A549 (cell line): ENCODE data around the gene SH3GL2. TPM values are rescaled to one million over a fixed set of nuclear protein-coding genes. Genes with fewer than 3 reads are reported as not detected.

Source experiments
- ATAC-seq, 2 experiments: fragments of 200-7000 bp in 1 of 2; fragments of >200 bp in 1 of 2; cut with Nextera tagmentation in 1 of 2; cut with Tn5 transposase in 1 of 2; 3 replicates each; pipeline versions ENCODE4 v1.8.0 to v1.9.1; 2018 to 2020; ENCODE audit warnings: mild to moderate bottlenecking in 1 of 2, moderate library complexity in 1 of 2
- CTCF ChIA-PET: fragments of 300-600 bp; sonication (Branson Sonifier 250); formaldehyde crosslinking; extraction: SDS; loops from one replicate; lab custom pipeline; 2021; ENCODE audit warnings: antibody characterized with exemption, inconsistent platforms; lab: Yijun Ruan, JAX
- POLR2A ChIA-PET: fragments of 350-600 bp; formaldehyde crosslinking; extraction: SDS; loops from one replicate; lab custom pipeline; 2021; ENCODE audit warnings: antibody characterized with exemption, inconsistent platforms; lab: Yijun Ruan, JAX
- DNase-seq, 2 experiments: peaks; one replicate each; pipeline versions ENCODE4 v3.0.0 to v3.0.0-alpha.2; 2011 to 2016; ENCODE audit warnings: low read depth in 1 of 2, low spot score in 1 of 2
- FAIRE-seq: peaks from 2 replicates; lab custom pipeline; 2011; peaks lifted over from hg19 to GRCh38; lab: Jason Lieb, UNC
- H3K27ac ChIP-seq, 2 experiments: fragments of >200 bp; sonication (Bioruptor Twin); formaldehyde crosslinking; 3 replicates each; pipeline ENCODE4 v1.5.1; 2016 to 2017
- H3K4me1 ChIP-seq: fragments of >200 bp; sonication (Bioruptor Twin); formaldehyde crosslinking; 3 replicates; pipeline ENCODE4 v1.6.1; 2016
- H3K4me2 ChIP-seq: fragments of >200 bp; sonication (Bioruptor Twin); formaldehyde crosslinking; 3 replicates; pipeline ENCODE4 v1.6.1; 2016
- H3K4me3 ChIP-seq: fragments of >200 bp; sonication (Bioruptor Twin); formaldehyde crosslinking; 3 replicates; pipeline ENCODE4 v1.5.1; 2016
- H3K9me3 ChIP-seq: fragments of >200 bp; sonication (Bioruptor Twin); formaldehyde crosslinking; 3 replicates; pipeline ENCODE4 v1.6.1; 2016
- BCL3 ChIP-seq: fragments of >200 bp; sonication (Bioruptor Twin); formaldehyde crosslinking; IDR thresholded peaks from 3 replicates; pipeline ENCODE4 v1.6.1; 2016
- CBX2 ChIP-seq: fragments of 200-600 bp; sonication (generic); IDR thresholded peaks from 2 replicates; pipeline ENCODE4 v1.6.1; 2016; ENCODE audit warnings: low read depth, mild to moderate bottlenecking, borderline replicate concordance
- EHMT2 ChIP-seq: fragments of 200-600 bp; sonication (generic); IDR thresholded peaks from 2 replicates; pipeline ENCODE4 v1.6.1; 2016; ENCODE audit warnings: antibody characterized with exemption, low read depth, mild to moderate bottlenecking, moderate library complexity
- FOSB ChIP-seq: fragments of 250-450 bp; sonication (Bioruptor Pico); IDR thresholded peaks from 2 replicates; pipeline ENCODE4 v1.5.0; 2020; ENCODE audit warnings: mild to moderate bottlenecking, moderate library complexity
- FOSL2 ChIP-seq, 2 experiments: fragments of 450-650 bp in 1 of 2; fragments of >200 bp in 1 of 2; sonication (Bioruptor Twin) in 1 of 2; formaldehyde crosslinking; IDR thresholded peaks; 2 replicates each; pipeline versions ENCODE4 v1.5.0 to v1.6.1; 2016 to 2020; ENCODE audit warnings: mild to moderate bottlenecking in 1 of 2, moderate library complexity in 1 of 2
- FOXS1 ChIP-seq: fragments of 250-450 bp; sonication (Bioruptor Pico); IDR thresholded peaks from 2 replicates; pipeline ENCODE4 v1.5.0; 2020; ENCODE audit warnings: mild to moderate bottlenecking, moderate library complexity
- GATA3 ChIP-seq: IDR thresholded peaks from 2 replicates; pipeline ENCODE4 v1.6.1; 2012; ENCODE audit warnings: borderline replicate concordance
- HOXA7 ChIP-seq: fragments of 250-450 bp; sonication (Bioruptor Pico); IDR thresholded peaks from 2 replicates; pipeline ENCODE4 v1.5.0; 2020; ENCODE audit warnings: mild to moderate bottlenecking, moderate library complexity
- MAX ChIP-seq: IDR thresholded peaks from 2 replicates; pipeline ENCODE4 v1.6.1; 2012
- REST ChIP-seq: fragments of 200-600 bp; sonication (generic); IDR thresholded peaks from 2 replicates; pipeline ENCODE4 v1.6.1; 2016; ENCODE audit warnings: antibody characterized with exemption, mild to moderate bottlenecking, moderate library complexity
- USF2 ChIP-seq: fragments of 450-650 bp; IDR thresholded peaks from 2 replicates; pipeline ENCODE4 v1.6.1; 2014; ENCODE audit warnings: antibody characterized with exemption
- ZFP36 ChIP-seq: fragments of 450-650 bp; IDR thresholded peaks from 2 replicates; pipeline ENCODE4 v1.6.1; 2014; ENCODE audit warnings: borderline replicate concordance; ENCODE audit not compliant: partially characterized antibody
- WGBS: methylation state at CpG from one replicate; pipeline ENCODE4 v1.1.6; 2017; ENCODE audit errors: missing lambda C conversion rate; 5-methylcytosine and 5-hydroxymethylcytosine counted together
- polyA plus RNA-seq, 4 experiments: library from polyadenylated mRNA; depleted of rRNA in 3 of 4; stranded (reverse); fragments of >200 nt; fragmentation: RNase III in 1 of 4; extraction: RNeasy Plus Mini Kit Qiagen cat#74134 plus additional on column Dnase treatment in 1 of 4; gene quantifications; 2 replicates in 3 of 4; 3 replicates in 1 of 4; pipeline ENCODE4 v1.2.3, GENCODE V29; 2011 to 2017
- TF ChIP-seq, protein P1 (sequence below): fragments of >200 bp; sonication (Bioruptor Twin); formaldehyde crosslinking; IDR thresholded peaks from 2 replicates; pipeline ENCODE4 v1.6.1; 2016

Gene SH3GL2
- polyA plus RNA-seq, 2 of the 4 experiments (the other 2 are of a cell fraction) = 0.03 TPM

- Histone ChIP-seq H3K4me1 (no peaks in the 10 kb centered on the region), H3K9me3 (no peaks in the 10 kb centered on the region), H3K27ac (no peak overlapping the region), H3K4me2 (no peak overlapping the region), H3K4me3 (no peak overlapping the region)
- ChIA-PET POLR2A (no interaction called here), CTCF (interaction anchor here (1.6 kb wide), 1 partner anchor 23 kb away, joined by 5 read pairs; no protein-coding TSS in a partner anchor)
- FAIRE-seq = no peak
- peak in 1 of 2 experiments; percentile 8 for DNase-seq
- TF ChIP-seq FOSL2 (IDR thresholded peaks at IDR 0.05) = no peak
- TF ChIP-seq FOSL2 (CRISPR knock-in tag; IDR thresholded peaks at IDR 0.05) = peak; percentile 42; the same call in 1 of the 2 replicates
- no peak for TF ChIP-seq HOXA7 (CRISPR knock-in tag)
- ATAC-seq = 0 out of 6 replicates have a peak, but pooled peaks of 1 of the 2 experiments have one; percentile 40
- 18% methylated on average over 3 of the region's 3 CpGs for WGBS
Measured at GRCh38 chr9:17742067-17742466, 163.2 kb downstream of the SH3GL2 start.

DNA sequence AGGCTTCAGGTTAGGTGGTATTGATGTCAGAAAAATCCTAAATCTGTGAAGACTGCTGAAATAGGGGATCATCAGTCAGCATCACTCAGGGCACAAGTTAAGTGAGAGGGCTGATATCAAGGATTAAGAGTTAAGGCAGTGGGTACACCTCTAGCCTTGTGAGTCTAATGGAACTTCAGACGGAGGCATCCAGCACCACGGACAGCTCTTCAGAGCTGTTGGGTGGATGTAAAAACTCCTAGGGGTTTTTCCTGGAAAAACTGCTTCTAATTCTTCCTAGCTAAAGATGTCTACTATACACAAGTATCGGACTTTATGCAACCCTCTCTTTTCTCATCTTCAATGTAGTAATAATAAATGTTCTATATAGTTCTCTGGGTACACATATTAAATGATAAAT, 165.9 kb downstream of the SH3GL2 start:
- DNase-seq = no peak
- H3K4me2 ChIP-seq = no peak overlapping the region
- no peak for FAIRE-seq
- no peak for ATAC-seq
- no peak overlapping the region for H3K27ac ChIP-seq
- no peaks in the 10 kb centered on the region for H3K9me3 ChIP-seq
- H3K4me1 ChIP-seq = no peaks in the 10 kb centered on the region
- TF ChIP-seq EHMT2 (0 out of 2 replicates have a peak, but pooled peaks have one; percentile 25), GATA3 (no peak), REST (peak; percentile 80), CBX2 (no peak)
- TF ChIP-seq, all 56 proteins: peak for 2
- H3K4me3 ChIP-seq = no peak overlapping the region
- ChIA-PET CTCF (interaction anchor here (0.7 kb wide), 1 partner anchor 740 kb away, joined by 3 read pairs; no protein-coding TSS in a partner anchor), POLR2A (no interaction called here)
- WGBS = 16% methylated on average over 3 of the region's 3 CpGs

DNA sequence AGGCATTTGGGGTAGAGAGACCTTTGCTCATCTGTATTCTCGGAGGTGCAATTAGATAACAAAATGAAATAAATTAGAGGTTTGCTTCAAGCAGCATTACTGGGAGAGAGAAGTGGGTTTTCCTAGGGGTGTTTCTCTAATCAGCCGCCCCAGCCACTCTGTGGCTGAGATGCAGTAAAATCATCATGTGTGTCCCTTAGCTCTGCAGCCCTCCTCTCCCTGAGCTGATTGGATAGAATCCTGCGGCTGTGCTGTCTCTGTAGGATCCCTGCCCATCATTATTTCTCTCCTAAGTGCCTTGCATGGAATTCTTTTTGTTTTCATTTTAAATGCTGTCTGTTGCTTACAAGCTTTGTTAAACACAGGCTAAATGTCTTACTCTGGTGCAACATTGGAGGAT, 171.4 kb downstream of the SH3GL2 start:
- DNase-seq (no peak), ATAC-seq (no peak)
- Histone ChIP-seq H3K4me1 (no peaks in the 10 kb centered on the region), H3K27ac (no peak overlapping the region), H3K9me3 (no peaks in the 10 kb centered on the region), H3K4me3 (no peak overlapping the region)
- ChIA-PET CTCF (no interaction called here), POLR2A (no interaction called here)
- 1% methylated on average over 3 of the region's 3 CpGs for WGBS
- TF ChIP-seq FOSB (CRISPR knock-in tag) (no peak), USF2 (no peak), BCL3 (no peak), FOXS1 (CRISPR knock-in tag) (no peak), FOSL2 (IDR thresholded peaks at IDR 0.05) (no peak), FOSL2 (CRISPR knock-in tag; IDR thresholded peaks at IDR 0.05) (no peak)
- TF ChIP-seq, all 56 proteins: peak for 0
- H3K4me2 ChIP-seq = no peak overlapping the region
- FAIRE-seq = no peak

DNA sequence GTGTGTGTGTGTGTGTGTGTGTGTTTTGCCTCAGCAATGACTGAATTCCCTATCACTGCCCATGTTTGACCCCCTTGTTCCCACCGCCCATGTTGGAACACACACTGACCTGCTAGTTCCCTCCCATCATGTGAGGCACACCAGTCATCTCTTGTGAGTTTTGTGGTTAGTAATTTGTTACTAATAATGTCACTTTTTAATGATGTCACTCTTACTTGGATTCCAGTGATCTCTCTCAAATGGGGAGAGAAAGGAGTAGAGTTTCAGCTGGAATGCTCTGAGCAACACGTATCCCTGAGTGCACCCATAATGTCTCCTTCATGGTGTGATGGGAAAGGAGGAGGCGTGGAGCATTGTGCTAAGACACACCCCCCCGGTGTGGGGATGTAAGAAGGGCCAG, 172.6 kb downstream of the SH3GL2 start:
- CTCF ChIA-PET = interaction anchor here (1.5 kb wide), 1 partner anchor 52 kb away, joined by 4 read pairs; no protein-coding TSS in a partner anchor
- no peak for FAIRE-seq
- POLR2A ChIA-PET = no interaction called here
- Histone ChIP-seq H3K4me1 (no peaks in the 10 kb centered on the region), H3K4me3 (no peak overlapping the region), H3K9me3 (no peaks in the 10 kb centered on the region), H3K27ac (no peak overlapping the region), H3K4me2 (no peak overlapping the region)
- ATAC-seq = no peak
- DNase-seq = no peak
- no peak for TF ChIP-seq FOSL2 (IDR thresholded peaks at IDR 0.05)
- TF ChIP-seq FOSL2 (CRISPR knock-in tag; IDR thresholded peaks at IDR 0.05) = no peak
- TF ChIP-seq FOXS1 (CRISPR knock-in tag) = no peak
- no peak for TF ChIP-seq MAX
- no peak for TF ChIP-seq BCL3
- no peak for TF ChIP-seq ZFP36
- TF ChIP-seq, protein P1, sequence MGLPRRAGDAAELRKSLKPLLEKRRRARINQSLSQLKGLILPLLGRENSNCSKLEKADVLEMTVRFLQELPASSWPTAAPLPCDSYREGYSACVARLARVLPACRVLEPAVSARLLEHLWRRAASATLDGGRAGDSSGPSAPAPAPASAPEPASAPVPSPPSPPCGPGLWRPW = no peak
- WGBS = 4% methylated on average over 4 of the region's 4 CpGs
